Epithelial cell of proximal tubule (primary cell): ENCODE measurements around the gene ROS1. TPM values are rescaled to one million over a fixed set of nuclear protein-coding genes. Genes with fewer than 3 reads are reported as not detected.

Experiments used
- DNase-seq: peaks from one replicate; pipeline ENCODE4 v3.0.0-alpha.2; 2011; ENCODE audit warnings: low read depth
- H3K4me3 ChIP-seq: 2 replicates; pipeline ENCODE4 v1.5.1; 2011; ENCODE audit warnings: low read depth, mild to moderate bottlenecking, low read length
- total RNA-seq: library from RNA; depleted of rRNA; stranded (reverse); fragments of >200 nt; gene quantifications from 2 replicates; pipeline ENCODE4 v1.2.3, GENCODE V29; 2015
- TF ChIP-seq, protein P1 (sequence below): conservative IDR thresholded peaks from 2 replicates; pipeline ENCODE4 v1.5.1; 2012; ENCODE audit warnings: low read depth, mild to moderate bottlenecking, low read length

ROS1 gene
- total RNA-seq, 1 donor from 2014 or later = not detected

DNA sequence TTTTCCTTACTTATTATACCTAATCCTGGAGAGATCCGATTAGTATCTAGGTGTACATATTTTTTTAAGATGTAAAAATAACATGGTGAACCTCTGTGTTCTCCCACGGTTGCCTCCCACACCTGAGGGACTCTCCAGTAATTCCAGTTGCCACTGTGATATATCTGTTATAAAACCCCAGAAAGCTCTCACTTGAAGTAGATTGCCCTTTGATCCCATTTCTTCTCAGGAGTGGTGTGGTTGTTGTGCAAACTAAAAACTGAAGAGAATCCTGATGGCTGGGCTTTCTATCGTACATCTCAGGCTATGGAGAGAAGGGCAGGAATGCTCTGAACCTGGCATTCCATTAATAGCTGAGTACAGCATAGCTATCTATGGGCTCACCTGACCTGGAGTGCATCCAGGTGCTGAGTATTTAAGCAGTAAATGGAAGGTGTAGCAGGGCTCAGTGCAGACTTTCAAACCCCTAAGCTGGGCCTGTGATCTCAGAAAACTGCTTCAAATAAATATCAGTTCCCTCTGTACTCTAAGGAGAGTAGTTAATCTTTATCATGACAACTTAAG, 119.4 kb downstream of the ROS1 start:
- DNase-seq = no peak
- H3K4me3 ChIP-seq = no peak overlapping the region
- TF ChIP-seq, protein P1, sequence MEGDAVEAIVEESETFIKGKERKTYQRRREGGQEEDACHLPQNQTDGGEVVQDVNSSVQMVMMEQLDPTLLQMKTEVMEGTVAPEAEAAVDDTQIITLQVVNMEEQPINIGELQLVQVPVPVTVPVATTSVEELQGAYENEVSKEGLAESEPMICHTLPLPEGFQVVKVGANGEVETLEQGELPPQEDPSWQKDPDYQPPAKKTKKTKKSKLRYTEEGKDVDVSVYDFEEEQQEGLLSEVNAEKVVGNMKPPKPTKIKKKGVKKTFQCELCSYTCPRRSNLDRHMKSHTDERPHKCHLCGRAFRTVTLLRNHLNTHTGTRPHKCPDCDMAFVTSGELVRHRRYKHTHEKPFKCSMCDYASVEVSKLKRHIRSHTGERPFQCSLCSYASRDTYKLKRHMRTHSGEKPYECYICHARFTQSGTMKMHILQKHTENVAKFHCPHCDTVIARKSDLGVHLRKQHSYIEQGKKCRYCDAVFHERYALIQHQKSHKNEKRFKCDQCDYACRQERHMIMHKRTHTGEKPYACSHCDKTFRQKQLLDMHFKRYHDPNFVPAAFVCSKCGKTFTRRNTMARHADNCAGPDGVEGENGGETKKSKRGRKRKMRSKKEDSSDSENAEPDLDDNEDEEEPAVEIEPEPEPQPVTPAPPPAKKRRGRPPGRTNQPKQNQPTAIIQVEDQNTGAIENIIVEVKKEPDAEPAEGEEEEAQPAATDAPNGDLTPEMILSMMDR = no peak

DNA sequence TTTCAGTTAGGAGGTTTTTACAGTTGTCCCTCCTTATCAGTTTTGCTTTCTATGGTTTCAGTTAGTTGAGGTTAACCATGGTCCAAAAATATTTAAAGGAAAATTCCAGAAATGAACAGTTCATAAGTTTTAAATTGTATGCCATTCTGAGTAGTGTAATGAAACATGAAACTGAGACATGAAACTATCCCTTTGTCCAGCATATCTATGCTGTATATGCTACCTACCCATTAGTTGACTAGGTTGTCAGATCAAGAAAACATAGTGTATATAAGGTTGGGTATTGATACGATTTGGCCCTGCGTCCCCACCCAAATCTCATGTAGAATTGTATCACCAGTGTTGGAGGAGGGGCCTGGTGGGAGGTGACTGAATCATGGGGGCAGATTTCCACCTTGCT, 121.3 kb downstream of the ROS1 start:
- H3K4me3 ChIP-seq = no peak overlapping the region
- no peak for DNase-seq
- TF ChIP-seq, protein P1 = no peak

DNA sequence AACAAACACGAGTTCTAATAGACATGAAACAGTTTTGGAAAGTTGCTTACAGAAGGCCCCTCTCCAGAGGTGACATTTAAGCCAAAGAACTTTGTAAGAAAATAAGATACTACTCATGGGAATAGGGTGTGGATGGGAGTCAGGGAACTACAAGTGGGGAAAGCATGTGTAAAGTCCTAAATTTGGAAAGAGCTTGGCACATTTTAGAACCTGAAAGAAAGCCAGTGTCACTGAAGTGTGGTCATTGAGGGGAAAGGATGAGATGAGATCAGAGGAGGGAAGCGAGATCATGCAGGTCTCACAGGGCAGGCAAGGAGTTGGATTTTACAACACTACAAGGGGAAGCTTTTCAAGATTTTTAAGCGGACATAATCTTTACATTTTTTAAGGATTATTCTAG, 122.4 kb downstream of the ROS1 start:
- no peak for DNase-seq
- no peak overlapping the region for H3K4me3 ChIP-seq
- TF ChIP-seq, protein P1 = no peak

DNA sequence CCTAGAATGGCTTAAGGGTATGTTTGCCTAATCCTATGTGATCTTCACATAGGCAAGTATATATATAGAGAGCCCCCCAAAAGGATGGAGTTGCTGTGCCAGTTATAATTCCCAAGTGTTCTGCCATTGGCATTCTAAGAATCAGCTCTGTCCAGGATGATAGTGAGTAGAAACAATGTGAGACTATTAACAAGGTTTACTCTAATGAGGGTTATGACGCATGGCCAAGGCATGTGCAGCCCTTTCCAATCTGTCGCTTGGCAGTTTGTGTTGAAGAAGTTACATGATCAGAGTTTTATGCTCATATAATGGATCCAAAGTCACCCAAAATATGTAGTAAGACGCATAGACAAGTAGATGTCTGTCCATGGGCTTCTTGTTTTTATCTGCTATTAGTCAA, 126.8 kb downstream of the ROS1 start:
- TF ChIP-seq, protein P1 = no peak
- DNase-seq = no peak
- no peak overlapping the region for H3K4me3 ChIP-seq

DNA sequence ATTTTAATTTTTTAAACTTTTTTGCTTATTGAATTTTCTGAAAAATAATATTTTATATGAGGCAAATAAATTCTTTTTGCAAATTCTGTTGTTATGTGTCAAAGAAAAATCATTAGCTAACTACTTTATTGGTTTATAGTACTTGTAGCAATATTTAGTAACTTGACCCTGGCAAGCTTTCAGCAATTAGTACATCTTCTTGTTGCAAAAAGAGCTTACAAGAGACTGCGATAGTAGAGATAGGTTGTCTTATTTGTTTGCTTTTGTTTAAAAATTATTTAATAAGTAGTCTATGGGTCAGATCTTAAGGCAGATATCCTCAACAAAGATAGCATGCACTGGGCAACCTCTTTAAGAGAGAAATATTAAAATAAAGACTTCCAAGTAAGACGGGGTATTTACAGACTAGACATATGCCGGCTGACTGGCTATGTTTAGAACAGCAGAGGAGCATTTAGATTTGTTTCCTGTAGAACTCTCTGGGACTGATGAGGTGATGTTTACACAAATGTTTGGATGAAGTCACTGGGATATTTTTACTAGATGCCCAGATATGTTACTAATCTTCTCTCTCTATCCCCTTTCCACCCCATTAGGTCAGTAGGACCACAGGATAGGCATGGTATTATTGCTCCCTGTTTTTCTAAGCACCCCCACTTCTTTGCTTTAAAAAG, 135.4 kb downstream of the ROS1 start:
- DNase-seq = no peak
- no peak overlapping the region for H3K4me3 ChIP-seq
- TF ChIP-seq, protein P1 = no peak

DNA sequence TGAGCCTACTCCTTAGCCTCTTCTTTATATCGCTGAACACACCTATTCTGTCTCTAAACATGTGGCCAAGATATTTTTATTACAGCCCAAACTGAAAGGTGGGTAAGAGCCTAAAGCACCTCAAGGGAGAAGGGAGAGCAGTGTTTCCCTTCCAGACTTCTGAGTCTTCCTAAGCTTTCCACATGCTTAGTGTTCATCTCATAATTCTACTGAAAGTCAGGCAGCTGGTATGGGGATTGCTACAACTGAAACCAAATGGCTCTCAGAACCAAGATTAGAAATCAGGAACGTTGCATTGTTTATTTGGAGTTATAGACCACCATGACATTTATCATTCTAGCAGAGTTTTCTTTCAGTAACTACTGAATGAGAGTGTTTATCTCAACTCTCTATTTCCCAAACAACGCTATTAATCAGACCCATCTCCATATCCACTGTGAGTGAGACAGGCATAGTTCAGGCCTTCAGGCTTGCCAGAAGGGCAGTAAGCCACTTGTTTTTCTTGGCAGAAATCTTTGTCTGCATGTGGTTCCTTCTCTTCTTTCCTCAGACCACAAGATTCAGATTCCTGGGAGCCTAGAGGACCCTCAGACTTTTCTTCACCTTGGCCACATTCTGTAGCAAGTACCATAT, 137.5 kb downstream of the ROS1 start:
- TF ChIP-seq, protein P1 = no peak
- no peak overlapping the region for H3K4me3 ChIP-seq
- no peak for DNase-seq
